ENCODE results near the gene KLHL30. TPM values are rescaled to one million over a fixed set of nuclear protein-coding genes. Genes with fewer than 3 reads are reported as not detected.

KLHL30 gene
- total and polyA plus RNA-seq, 2 donors (not counting 1 experiment from before 2014, with no cell fraction given): 1.2 to 1.6 TPM

GRCh38 chr2:238094438-238095022 is 43.9 kb upstream of the KLHL30 start:
- H3K4me1 ChIP-seq (ENCODE audit: control insufficient read depth, extremely low read depth, insufficient read depth, low read length): no peaks in the 10 kb centered on the region
- DNase-seq (ENCODE audit: low read depth in 2 of 2): no peak
- no peak overlapping the region for H3K27ac ChIP-seq (ENCODE audit: insufficient read depth, low read length)
- no peaks in the 10 kb centered on the region for H4K20me1 ChIP-seq (ENCODE audit: control insufficient read depth, extremely low read depth, insufficient read depth, low read length)
- no peak overlapping the region for H3K4me2 ChIP-seq (ENCODE audit: extremely low read depth, insufficient read depth, low read length)
- TF ChIP-seq CTCF (conservative IDR thresholded peaks at IDR 0.05 in 1 of 2, IDR thresholded peaks at IDR 0.05 in 1 of 2; ENCODE audit: low read depth in 1 of 2, low read length in 2 of 2) (no peak), EZH2 (IDR thresholded peaks at IDR 0.05; ENCODE audit: low read length, missing control alignments) (no peak)
- H3K9me3 ChIP-seq (ENCODE audit: control insufficient read depth, insufficient read depth, low read depth, low read length): no peaks in the 10 kb centered on the region
- no peak overlapping the region for H3K9ac ChIP-seq (ENCODE audit: insufficient read depth, low read length)
- H2AFZ ChIP-seq (ENCODE audit: low read length): no peak overlapping the region
- no peaks in the 10 kb centered on the region for H3K79me2 ChIP-seq (ENCODE audit: control insufficient read depth, insufficient read depth, low read length)
- H3K27me3 ChIP-seq (ENCODE audit: control insufficient read depth, insufficient read depth, low read length): no peaks in the 10 kb centered on the region
- no peaks in the 10 kb centered on the region for H3K36me3 ChIP-seq (ENCODE audit: control insufficient read depth, insufficient read depth, low read length)
- no peak overlapping the region for H3K4me3 ChIP-seq (replicated peaks in 1 of 4; ENCODE audit: control extremely low read depth in 1 of 4, insufficient read depth in 1 of 4, low read depth in 3 of 4, low read length in 4 of 4)

- Histone ChIP-seq H3K27ac (ENCODE audit: insufficient read depth, low read length) (no peak overlapping the region), H2AFZ (ENCODE audit: low read length) (no peak overlapping the region), H3K9me3 (ENCODE audit: control insufficient read depth, insufficient read depth, low read depth, low read length) (no peaks in the 10 kb centered on the region), H3K79me2 (ENCODE audit: control insufficient read depth, insufficient read depth, low read length) (no peaks in the 10 kb centered on the region), H3K4me1 (ENCODE audit: control insufficient read depth, extremely low read depth, insufficient read depth, low read length) (no peaks in the 10 kb centered on the region), H3K9ac (ENCODE audit: insufficient read depth, low read length) (no peak overlapping the region), H3K4me2 (ENCODE audit: extremely low read depth, insufficient read depth, low read length) (no peak overlapping the region), H3K4me3 (replicated peaks in 1 of 4; ENCODE audit: control extremely low read depth in 1 of 4, insufficient read depth in 1 of 4, low read depth in 3 of 4, low read length in 4 of 4) (no peak overlapping the region), H3K36me3 (ENCODE audit: control insufficient read depth, insufficient read depth, low read length) (no peaks in the 10 kb centered on the region), H3K27me3 (ENCODE audit: control insufficient read depth, insufficient read depth, low read length) (no peaks in the 10 kb centered on the region), H4K20me1 (ENCODE audit: control insufficient read depth, extremely low read depth, insufficient read depth, low read length) (no peaks in the 10 kb centered on the region)
- TF ChIP-seq CTCF (conservative IDR thresholded peaks at IDR 0.05 in 1 of 2, IDR thresholded peaks at IDR 0.05 in 1 of 2; ENCODE audit: low read depth in 1 of 2, low read length in 2 of 2): no peak
- TF ChIP-seq EZH2 (IDR thresholded peaks at IDR 0.05; ENCODE audit: low read length, missing control alignments): no peak
- no peak for DNase-seq (ENCODE audit: low read depth in 2 of 2)
These were observed 43.3 kb upstream of the KLHL30 start for GRCh38 chr2:238095143-238095542.

GRCh38 chr2:238096311-238097011 is 42.0 kb upstream of the KLHL30 start:
- H2AFZ ChIP-seq (ENCODE audit: low read length): no peak overlapping the region
- no peaks in the 10 kb centered on the region for H3K9me3 ChIP-seq (ENCODE audit: control insufficient read depth, insufficient read depth, low read depth, low read length)
- H3K4me2 ChIP-seq (ENCODE audit: extremely low read depth, insufficient read depth, low read length): no peak overlapping the region
- H3K27ac ChIP-seq (ENCODE audit: insufficient read depth, low read length): no peak overlapping the region
- no peaks in the 10 kb centered on the region for H3K36me3 ChIP-seq (ENCODE audit: control insufficient read depth, insufficient read depth, low read length)
- no peak overlapping the region for H3K4me3 ChIP-seq (replicated peaks in 1 of 4; ENCODE audit: control extremely low read depth in 1 of 4, insufficient read depth in 1 of 4, low read depth in 3 of 4, low read length in 4 of 4)
- H3K27me3 ChIP-seq (ENCODE audit: control insufficient read depth, insufficient read depth, low read length): no peaks in the 10 kb centered on the region
- no peak for DNase-seq (ENCODE audit: low read depth in 2 of 2)
- no peaks in the 10 kb centered on the region for H4K20me1 ChIP-seq (ENCODE audit: control insufficient read depth, extremely low read depth, insufficient read depth, low read length)
- no peaks in the 10 kb centered on the region for H3K4me1 ChIP-seq (ENCODE audit: control insufficient read depth, extremely low read depth, insufficient read depth, low read length)
- no peak overlapping the region for H3K9ac ChIP-seq (ENCODE audit: insufficient read depth, low read length)
- H3K79me2 ChIP-seq (ENCODE audit: control insufficient read depth, insufficient read depth, low read length): no peaks in the 10 kb centered on the region
- TF ChIP-seq CTCF (conservative IDR thresholded peaks at IDR 0.05 in 1 of 2, IDR thresholded peaks at IDR 0.05 in 1 of 2; ENCODE audit: low read depth in 1 of 2, low read length in 2 of 2) (no peak), EZH2 (IDR thresholded peaks at IDR 0.05; ENCODE audit: low read length, missing control alignments) (no peak)
